ENCODE measurements around the gene ALPG.

- TF ChIP-seq CTCF (IDR thresholded peaks at IDR 0.05; ENCODE audit: insufficient read depth, low read length, poor library complexity, severe bottlenecking) (no peak), EZH2phosphoT487 (conservative IDR thresholded peaks at IDR 0.05; ENCODE audit: low read length) (no peak)
Observed at GRCh38 chr2:232382331-232383225, 24.1 kb upstream of the ALPG start.
